A549 (cell line): ENCODE data around the gene ZNF662.

Source experiments
- BCL3 ChIP-seq: fragments of >200 bp; sonication (Bioruptor Twin); formaldehyde crosslinking; IDR thresholded peaks from 3 replicates; pipeline ENCODE4 v1.6.1; 2016
- CBX2 ChIP-seq: fragments of 200-600 bp; sonication (generic); IDR thresholded peaks from 2 replicates; pipeline ENCODE4 v1.6.1; 2016; ENCODE audit warnings: low read depth, mild to moderate bottlenecking, borderline replicate concordance
- KDM5A ChIP-seq: fragments of 200-600 bp; sonication (generic); IDR thresholded peaks from 2 replicates; pipeline ENCODE4 v1.6.1; 2016; ENCODE audit warnings: antibody characterized with exemption, mild to moderate bottlenecking
- MAFK ChIP-seq: fragments of 450-650 bp; IDR thresholded peaks from 2 replicates; pipeline ENCODE4 v1.6.1; 2014; ENCODE audit not compliant: partially characterized antibody
- PBX3 ChIP-seq: IDR thresholded peaks from 2 replicates; pipeline ENCODE4 v1.6.1; 2012
- PHF8 ChIP-seq: fragments of 200-600 bp; sonication (generic); IDR thresholded peaks from 2 replicates; pipeline ENCODE4 v1.6.1; 2016; ENCODE audit warnings: low read depth, mild to moderate bottlenecking, antibody characterized with exemption, moderate library complexity, borderline replicate concordance
- POLR2A ChIP-seq: IDR thresholded peaks from 2 replicates; pipeline ENCODE4 v1.6.1; 2012; ENCODE audit warnings: mild to moderate bottlenecking, low read length
- TF ChIP-seq, protein P1 (sequence below): fragments of >200 bp; sonication (Bioruptor Twin); formaldehyde crosslinking; IDR thresholded peaks from 3 replicates; pipeline ENCODE4 v1.5.1; 2016

GRCh38 chr3:42856544-42856943 is 49.4 kb upstream of the ZNF662 start:
- TF ChIP-seq KDM5A: no peak
- TF ChIP-seq PBX3: no peak
- no peak for TF ChIP-seq BCL3
- TF ChIP-seq, protein P1, sequence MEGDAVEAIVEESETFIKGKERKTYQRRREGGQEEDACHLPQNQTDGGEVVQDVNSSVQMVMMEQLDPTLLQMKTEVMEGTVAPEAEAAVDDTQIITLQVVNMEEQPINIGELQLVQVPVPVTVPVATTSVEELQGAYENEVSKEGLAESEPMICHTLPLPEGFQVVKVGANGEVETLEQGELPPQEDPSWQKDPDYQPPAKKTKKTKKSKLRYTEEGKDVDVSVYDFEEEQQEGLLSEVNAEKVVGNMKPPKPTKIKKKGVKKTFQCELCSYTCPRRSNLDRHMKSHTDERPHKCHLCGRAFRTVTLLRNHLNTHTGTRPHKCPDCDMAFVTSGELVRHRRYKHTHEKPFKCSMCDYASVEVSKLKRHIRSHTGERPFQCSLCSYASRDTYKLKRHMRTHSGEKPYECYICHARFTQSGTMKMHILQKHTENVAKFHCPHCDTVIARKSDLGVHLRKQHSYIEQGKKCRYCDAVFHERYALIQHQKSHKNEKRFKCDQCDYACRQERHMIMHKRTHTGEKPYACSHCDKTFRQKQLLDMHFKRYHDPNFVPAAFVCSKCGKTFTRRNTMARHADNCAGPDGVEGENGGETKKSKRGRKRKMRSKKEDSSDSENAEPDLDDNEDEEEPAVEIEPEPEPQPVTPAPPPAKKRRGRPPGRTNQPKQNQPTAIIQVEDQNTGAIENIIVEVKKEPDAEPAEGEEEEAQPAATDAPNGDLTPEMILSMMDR: no peak
- no peak for TF ChIP-seq PHF8
- TF ChIP-seq POLR2A: no peak
- no peak for TF ChIP-seq MAFK
- TF ChIP-seq CBX2: no peak
